Mesodermal cell (in vitro differentiated cells): ENCODE results near the gene CXCR4. TPM values are rescaled to one million over a fixed set of nuclear protein-coding genes. Genes with fewer than 3 reads are reported as not detected.

ENCODE experiments used
- H3K27ac ChIP-seq: 2 replicates; pipeline ENCODE4 v1.7.0; 2013; ENCODE audit warnings: mild to moderate bottlenecking, low read depth, low read length, moderate library complexity; ENCODE audit not compliant: severe bottlenecking
- H3K36me3 ChIP-seq: 2 replicates; pipeline ENCODE4 v1.7.1; 2013; ENCODE audit warnings: mild to moderate bottlenecking, low read length, moderate library complexity; ENCODE audit not compliant: control insufficient read depth, insufficient read depth
- H3K4me1 ChIP-seq: one replicate; pipeline ENCODE4 v1.7.1; 2013; ENCODE audit warnings: mild to moderate bottlenecking, low read length; ENCODE audit not compliant: insufficient read depth, control insufficient read depth, poor library complexity, severe bottlenecking
- H3K4me3 ChIP-seq: 2 replicates; pipeline ENCODE4 v1.7.0; 2013; ENCODE audit warnings: low read length, control low read depth, mild to moderate bottlenecking; ENCODE audit not compliant: insufficient read depth, poor library complexity, severe bottlenecking; ENCODE audit errors: extremely low read depth
- H3K9me3 ChIP-seq: 2 replicates; pipeline ENCODE4 v1.7.1; 2013; ENCODE audit warnings: mild to moderate bottlenecking, low read length, moderate library complexity; ENCODE audit not compliant: control insufficient read depth
- WGBS, 2 experiments: methylation state at CpG; one replicate each; pipeline ENCODE4 v1.1.5; 2013; ENCODE audit warnings: missing lambda C conversion rate in 2 of 2; ENCODE audit not compliant: insufficient coverage in 2 of 2; 5-methylcytosine and 5-hydroxymethylcytosine counted together
- polyA plus RNA-seq, 2 experiments: library from polyadenylated mRNA; stranded (reverse); fragments of 50-300 nt; gene quantifications; one replicate each; pipeline ENCODE4 v1.2.3, GENCODE V29; 2013

The CXCR4 gene
- 45.8 TPM for polyA plus RNA-seq (2013, experiment 1 of 2)
- 36.6 TPM for polyA plus RNA-seq (2013, experiment 2 of 2)

DNA sequence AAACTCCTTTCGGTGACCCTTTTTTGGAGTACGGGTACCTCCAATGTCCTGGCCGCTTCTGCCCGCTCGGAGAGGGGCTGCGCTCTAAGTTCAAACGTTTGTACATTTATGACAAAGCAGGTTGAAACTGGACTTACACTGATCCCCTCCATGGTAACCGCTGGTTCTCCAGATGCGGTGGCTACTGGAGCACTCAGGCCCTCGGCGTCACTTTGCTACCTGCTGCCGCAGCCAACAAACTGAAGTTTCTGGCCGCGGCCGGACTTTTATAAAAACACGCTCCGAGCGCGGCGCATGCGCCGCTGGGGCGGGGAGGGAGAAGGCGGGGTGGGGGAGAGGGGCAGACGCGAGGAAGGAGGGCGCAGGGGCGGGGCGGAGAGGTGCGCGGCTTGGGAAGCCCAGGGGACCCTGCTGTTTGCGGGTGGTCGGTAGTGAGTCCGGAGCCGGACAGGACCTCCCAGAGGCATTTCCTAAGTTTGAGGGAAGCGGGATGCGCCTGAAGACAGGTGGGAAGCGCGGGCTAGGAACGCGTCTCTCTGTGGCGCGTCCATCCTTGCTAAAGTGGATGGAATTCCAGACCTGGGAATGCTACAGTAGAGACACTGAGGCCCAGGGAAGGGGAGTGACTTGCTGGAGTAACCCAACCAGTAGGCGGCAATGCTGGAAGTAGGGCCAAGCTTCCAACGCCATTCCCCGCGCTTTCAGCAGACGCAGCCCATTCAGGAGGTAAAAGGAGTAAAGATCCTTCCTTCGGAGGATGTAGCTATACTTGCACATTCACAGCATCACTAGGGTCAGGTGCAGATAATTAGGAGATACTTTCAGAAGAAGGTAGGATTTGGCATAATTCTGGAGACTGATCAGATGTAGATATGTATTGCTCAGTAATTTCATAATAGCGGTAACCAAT is at the start of gene CXCR4:
CXCR4 (minus strand) TSS at position 241 of the 910 bp plus-strand sequence; CDS start at position 152, 89 bp downstream.
- Histone ChIP-seq H3K4me1 (peaks cover 10% of the 10 kb centered on the region), H3K4me3 (peak within 1 kb of the TSS; percentile 61), H3K9me3 (no peaks in the 10 kb centered on the region), H3K36me3 (peaks cover 24% of the 10 kb centered on the region), H3K27ac (peak within 1 kb of the TSS; percentile 30)
- WGBS, 2 experiments, result 0 to 1% methylated on average over 22 to 26 of the region's 50 CpGs

DNA sequence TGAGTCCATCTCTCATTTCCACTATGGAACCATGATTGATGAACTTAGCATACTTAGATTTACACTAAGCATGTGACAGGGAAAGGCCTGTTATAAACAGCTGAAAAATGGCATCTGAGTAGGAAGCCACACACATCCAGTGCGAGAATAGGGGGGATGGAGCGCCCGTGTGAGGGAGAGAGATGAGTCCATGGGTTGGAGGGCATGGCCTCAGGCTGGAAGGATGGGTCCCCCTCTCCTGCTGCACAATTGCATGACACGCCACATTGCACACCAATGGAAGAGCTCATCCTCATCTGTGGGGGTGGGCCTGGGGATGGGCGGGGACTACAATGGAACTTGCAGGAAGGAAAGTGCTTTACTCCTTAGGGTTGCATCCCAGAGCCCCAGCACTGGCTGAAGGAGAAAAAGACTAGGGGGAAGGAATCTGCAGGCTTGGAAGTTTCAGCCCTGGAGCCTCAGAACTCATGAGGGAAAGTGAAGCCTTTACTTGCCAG is 46.4 kb upstream of the CXCR4 start:
- Histone ChIP-seq H3K27ac (no peak overlapping the region), H3K36me3 (no peaks in the 10 kb centered on the region)
- 83 to 95% methylated on average over 3 to 5 of the region's 5 CpGs for WGBS, 2 experiments

DNA sequence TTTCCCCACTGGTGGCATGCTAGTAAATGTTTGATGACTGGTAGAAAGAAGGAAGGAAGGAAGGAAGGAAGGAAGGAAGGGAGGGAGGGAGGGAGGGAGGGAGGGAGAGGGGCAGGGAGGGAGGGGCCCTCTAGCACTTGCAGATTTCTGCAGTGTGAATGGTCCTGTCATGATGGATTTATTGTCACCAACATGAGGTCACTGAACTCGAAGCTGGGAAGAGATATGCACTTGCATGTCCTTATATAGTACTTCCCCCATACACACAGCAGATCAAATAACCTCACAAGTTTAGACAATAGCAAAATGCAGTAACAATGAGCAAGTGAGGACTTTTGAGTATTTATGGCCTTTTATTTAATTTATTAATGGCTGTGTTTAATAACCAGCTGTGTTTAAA is 44.5 kb upstream of the CXCR4 start:
- H3K9me3 ChIP-seq, result no peaks in the 10 kb centered on the region
- no peak overlapping the region for H3K4me3 ChIP-seq
- no peaks in the 10 kb centered on the region for H3K4me1 ChIP-seq
- H3K36me3 ChIP-seq, result no peaks in the 10 kb centered on the region
- WGBS, 2 experiments, result no CpG with 5 or more reads among the region's 1 CpG
- H3K27ac ChIP-seq, result no peak overlapping the region

More for the DNA sequence above, 46.4 kb upstream of the CXCR4 start:
- H3K9me3 ChIP-seq, result no peaks in the 10 kb centered on the region
- no peak overlapping the region for H3K4me3 ChIP-seq
- H3K4me1 ChIP-seq, result peaks cover 2% of the 10 kb centered on the region

DNA sequence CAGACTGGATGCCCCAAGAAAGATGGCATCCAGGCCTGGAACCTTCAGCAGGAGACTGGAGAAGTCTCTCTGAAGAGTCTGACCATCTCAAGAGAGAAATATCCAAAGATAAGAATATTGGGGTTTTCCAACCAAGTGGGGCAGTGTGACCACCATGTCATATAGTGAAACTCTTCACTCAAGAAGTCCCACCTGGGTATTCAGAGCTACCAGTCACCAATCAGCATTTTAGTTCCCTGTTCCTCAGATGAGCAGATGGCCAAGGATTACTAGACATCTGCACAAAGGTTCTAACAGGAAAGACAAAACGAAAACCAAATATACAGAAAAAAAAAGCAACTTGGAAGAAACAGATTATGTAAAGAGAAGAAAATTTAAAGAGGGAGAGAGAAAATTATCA is 38.5 kb upstream of the CXCR4 start:
- Histone ChIP-seq H3K4me1 (no peaks in the 10 kb centered on the region), H3K36me3 (no peaks in the 10 kb centered on the region), H3K27ac (no peak overlapping the region), H3K9me3 (no peaks in the 10 kb centered on the region), H3K4me3 (no peak overlapping the region)
- WGBS, 2 experiments, result no CpG with 5 or more reads among the region's 1 CpG

DNA sequence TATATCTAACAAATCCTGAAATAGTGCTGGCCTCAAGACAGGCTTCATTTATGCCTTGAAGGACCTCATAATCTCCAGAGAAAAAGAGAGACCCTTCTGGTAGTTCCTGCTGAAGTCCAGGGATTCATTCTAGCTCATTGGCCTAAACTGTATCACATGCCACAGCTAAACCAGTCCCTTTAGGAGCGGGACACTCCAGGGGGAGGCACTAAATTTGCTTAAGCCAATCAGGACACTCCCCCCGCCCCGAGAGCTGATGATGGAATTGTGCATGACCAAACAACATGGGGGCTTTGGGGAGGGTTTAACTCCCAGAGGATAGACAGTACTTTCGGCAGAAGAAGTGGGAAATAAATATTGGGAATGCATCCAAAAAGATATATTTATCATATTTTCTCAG is 36.4 kb upstream of the CXCR4 start:
- H3K4me1 ChIP-seq, result no peaks in the 10 kb centered on the region
- WGBS, 2 experiments, result no CpG with 5 or more reads among the region's 4 CpGs
- H3K36me3 ChIP-seq, result no peaks in the 10 kb centered on the region
- H3K27ac ChIP-seq, result no peak overlapping the region
- H3K4me3 ChIP-seq, result no peak overlapping the region
- no peaks in the 10 kb centered on the region for H3K9me3 ChIP-seq

DNA sequence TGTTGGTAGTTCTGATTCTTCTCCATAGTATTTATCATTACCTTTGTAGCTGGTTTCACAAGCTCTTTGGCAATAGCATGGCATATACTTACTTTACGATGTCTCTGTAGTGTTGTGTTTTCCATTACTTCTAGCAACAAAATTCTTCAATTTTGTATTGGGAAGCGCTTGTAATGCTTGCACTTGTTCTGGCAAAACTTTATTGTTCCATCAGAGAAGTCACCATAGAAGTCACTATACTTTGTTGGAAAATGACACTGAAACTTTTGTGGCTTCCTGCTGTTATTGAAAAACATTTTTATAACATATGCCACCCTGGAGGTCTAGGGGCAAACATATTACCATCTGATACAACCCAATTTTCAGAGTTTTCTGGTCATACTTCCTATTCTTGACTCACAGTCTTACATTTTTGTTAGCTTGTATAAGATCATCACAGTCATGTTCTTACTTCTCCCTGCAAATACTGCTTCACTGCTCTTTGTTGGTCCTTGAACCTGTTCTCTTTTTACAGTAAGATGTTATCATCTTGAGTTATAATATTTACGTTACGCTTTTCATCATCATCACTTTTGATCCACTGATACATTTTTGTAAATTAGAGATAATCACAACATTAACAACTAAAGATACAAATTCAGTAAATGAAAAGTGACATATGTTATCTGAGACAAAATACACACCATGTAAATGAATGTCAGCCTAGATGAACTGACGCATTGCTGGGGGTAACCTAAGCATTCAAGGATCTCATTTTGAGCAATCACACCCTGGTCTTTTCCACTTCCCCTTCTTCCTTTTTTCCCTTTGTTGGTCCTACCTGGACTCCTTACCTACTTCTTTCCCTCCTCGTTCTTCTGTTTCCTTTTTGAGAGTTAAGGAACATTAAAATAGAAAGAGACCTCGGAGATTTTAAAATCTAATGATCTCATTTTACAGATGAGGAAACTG is 33.3 kb upstream of the CXCR4 start:
- no peak overlapping the region for H3K27ac ChIP-seq
- H3K4me3 ChIP-seq, result no peak overlapping the region
- H3K36me3 ChIP-seq, result no peaks in the 10 kb centered on the region
- no peaks in the 10 kb centered on the region for H3K9me3 ChIP-seq
- 100% methylated on average over 1 to 4 of the region's 7 CpGs for WGBS, 2 experiments
- H3K4me1 ChIP-seq, result no peaks in the 10 kb centered on the region

DNA sequence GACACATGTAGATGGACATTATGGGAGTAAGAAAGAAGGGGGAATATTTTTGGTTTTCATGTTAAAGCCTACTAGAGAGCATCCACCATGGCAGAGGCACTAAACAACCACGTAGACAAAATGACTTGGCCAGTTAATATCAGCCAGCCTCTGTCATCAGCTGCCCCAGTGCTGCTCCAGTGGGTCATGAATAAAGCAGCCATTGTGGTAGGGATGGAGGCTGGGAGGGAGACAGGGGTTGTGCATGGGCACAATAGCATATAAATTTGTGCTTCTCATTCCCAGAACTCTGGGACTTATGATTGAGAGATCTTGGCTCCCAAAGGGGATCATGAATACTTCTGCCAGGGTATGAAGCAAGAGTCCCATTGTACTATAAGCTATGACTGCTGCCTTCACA is 31.1 kb upstream of the CXCR4 start:
- H3K4me3 ChIP-seq, result no peak overlapping the region
- H3K36me3 ChIP-seq, result no peaks in the 10 kb centered on the region
- no peaks in the 10 kb centered on the region for H3K4me1 ChIP-seq
- no peaks in the 10 kb centered on the region for H3K9me3 ChIP-seq
- WGBS, 2 experiments, result no CpG with 5 or more reads among the region's 1 CpG
- no peak overlapping the region for H3K27ac ChIP-seq

DNA sequence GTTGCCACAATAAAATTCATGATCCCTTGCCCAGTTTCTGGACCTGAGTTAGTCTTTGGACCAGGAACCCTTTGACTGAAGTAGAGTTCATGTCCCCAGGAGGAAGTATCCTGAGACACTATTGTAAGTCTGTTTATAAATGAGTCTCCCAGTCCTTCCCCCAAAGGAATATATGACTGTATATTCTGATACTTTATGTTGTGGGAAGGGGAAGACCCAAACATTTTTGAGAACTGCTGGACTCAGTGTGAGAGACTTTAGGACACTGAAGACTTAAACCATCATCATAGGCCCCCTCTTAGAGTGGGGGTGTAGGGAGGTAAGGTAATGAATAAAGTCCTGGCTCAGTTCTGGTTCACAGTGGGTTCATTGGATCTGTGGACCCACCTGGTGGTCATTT is 28.6 kb upstream of the CXCR4 start:
- Histone ChIP-seq H3K4me1 (no peaks in the 10 kb centered on the region), H3K36me3 (no peaks in the 10 kb centered on the region), H3K27ac (no peak overlapping the region), H3K9me3 (no peaks in the 10 kb centered on the region), H3K4me3 (no peak overlapping the region)

DNA sequence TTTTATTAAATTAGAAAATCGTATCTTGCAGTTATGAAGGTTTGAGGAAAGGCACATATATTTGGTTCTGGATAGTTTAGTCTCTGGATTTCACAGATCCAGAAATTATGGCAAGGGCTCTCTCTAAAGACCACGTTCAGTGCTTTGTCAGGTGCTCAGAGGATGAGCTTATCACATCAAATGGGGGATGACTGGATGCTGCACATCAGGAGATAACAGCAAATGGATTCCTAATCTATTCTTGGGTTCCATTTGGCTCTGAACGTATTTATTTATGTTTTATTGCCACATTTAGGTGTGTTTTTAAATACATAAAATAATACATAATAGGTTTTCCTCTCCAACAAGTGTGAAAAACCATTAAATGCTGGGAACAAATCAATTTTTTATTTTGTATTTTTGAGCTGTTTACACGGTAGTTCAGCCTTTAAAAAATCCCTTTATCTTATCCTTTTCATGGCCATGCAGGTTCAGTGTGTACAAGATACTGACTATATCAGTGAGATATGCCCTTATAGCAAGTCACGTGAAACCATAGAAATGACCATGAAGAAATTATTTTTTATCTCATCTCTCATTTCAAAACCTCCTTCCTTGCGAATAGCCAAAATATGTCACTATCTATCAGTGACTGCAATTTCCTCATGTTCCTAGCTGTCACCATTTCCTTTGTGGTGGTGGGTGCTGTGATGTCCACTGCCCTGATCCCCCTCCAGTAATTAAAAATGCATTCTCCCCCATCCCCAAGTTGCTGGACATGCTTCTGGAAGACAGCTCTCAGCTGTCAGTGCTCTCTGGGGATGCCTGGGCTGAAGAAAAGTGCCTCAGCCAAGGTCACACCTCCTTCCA is 25.9 kb upstream of the CXCR4 start:
- WGBS, 2 experiments, result 77 to 85% methylated on average over 2 to 3 of the region's 6 CpGs
- H3K9me3 ChIP-seq, result no peaks in the 10 kb centered on the region
- H3K4me1 ChIP-seq, result no peaks in the 10 kb centered on the region
- no peaks in the 10 kb centered on the region for H3K36me3 ChIP-seq
- H3K4me3 ChIP-seq, result no peak overlapping the region
- H3K27ac ChIP-seq, result no peak overlapping the region
